GM23248 (cell line): ENCODE results near the gene SETD2.

ENCODE experiments used
- EZH2 ChIP-seq: fragments of 200-600 bp; sonication (generic); IDR thresholded peaks from 2 replicates; pipeline ENCODE4 v1.6.1; 2018; ENCODE audit warnings: antibody characterized with exemption, mild to moderate bottlenecking; ENCODE audit not compliant: insufficient read depth, poor library complexity, severe bottlenecking
- EZH2phosphoT487 ChIP-seq: fragments of 200-600 bp; sonication (generic); IDR thresholded peaks from 2 replicates; pipeline ENCODE4 v1.6.1; 2018; ENCODE audit warnings: antibody characterized with exemption, moderate library complexity, mild to moderate bottlenecking, low read depth; ENCODE audit not compliant: insufficient read depth

- no peak for TF ChIP-seq EZH2
- no peak for TF ChIP-seq EZH2phosphoT487
Observed at GRCh38 chr3:46989146-46989810, 174.6 kb downstream of the SETD2 start.
